HepG2 (cell line): ENCODE measurements around the gene MRPL18. TPM values are rescaled to one million over a fixed set of nuclear protein-coding genes. Genes with fewer than 3 reads are reported as not detected.

Source experiments
- AGO2 ChIP-seq: fragments of 200-400 bp; formaldehyde crosslinking; optimal IDR thresholded peaks from 2 replicates; pipeline ENCODE3; 2017; ENCODE audit warnings: mild to moderate bottlenecking, low read depth, low read length, moderate library complexity
- ARID2 ChIP-seq: sonication (generic); formaldehyde crosslinking; IDR thresholded peaks from 2 replicates; pipeline ENCODE4 v1.8.1; 2022; ENCODE audit warnings: mild to moderate bottlenecking, missing genetic modification reagents, borderline replicate concordance
- ARNT2 ChIP-seq: sonication (generic); formaldehyde crosslinking; IDR thresholded peaks from 2 replicates; pipeline ENCODE4 v1.8.0; 2022; ENCODE audit warnings: mild to moderate bottlenecking, low read depth, missing genetic modification reagents, moderate library complexity
- DZIP1 ChIP-seq: sonication (generic); formaldehyde crosslinking; IDR thresholded peaks from 2 replicates; pipeline ENCODE4 v1.5.0; 2020; ENCODE audit warnings: mild to moderate bottlenecking, missing genetic modification reagents
- HMGXB4 ChIP-seq, 2 experiments: sonication (generic) in 1 of 2; formaldehyde crosslinking in 1 of 2; IDR thresholded peaks; 2 replicates each; pipeline versions ENCODE4 v1.4.0 to v1.6.1; 2018 to 2020; ENCODE audit warnings: missing genetic modification reagents in 2 of 2, borderline replicate concordance in 1 of 2, low read depth in 1 of 2, mild to moderate bottlenecking in 1 of 2, missing biosample characterization in 1 of 2
- NAIF1 ChIP-seq: sonication (generic); formaldehyde crosslinking; IDR thresholded peaks from 2 replicates; pipeline ENCODE4 v1.5.0; 2020; ENCODE audit warnings: mild to moderate bottlenecking, missing genetic modification reagents, borderline replicate concordance
- PCBP1 ChIP-seq: fragments of 200-400 bp; formaldehyde crosslinking; IDR thresholded peaks from 2 replicates; pipeline ENCODE4 v1.6.1; 2017; ENCODE audit warnings: mild to moderate bottlenecking, low read depth, low read length, borderline replicate concordance
- PHF8 ChIP-seq: sonication (generic); formaldehyde crosslinking; IDR thresholded peaks from 2 replicates; pipeline ENCODE4 v1.5.0; 2020; ENCODE audit warnings: missing genetic modification reagents
- SMAD1 ChIP-seq: sonication (generic); formaldehyde crosslinking; IDR thresholded peaks from 2 replicates; pipeline ENCODE4 v1.4.0; 2020; ENCODE audit warnings: missing genetic modification reagents, low read depth, mild to moderate bottlenecking, borderline replicate concordance
- SRSF1 ChIP-seq: fragments of 200-400 bp; formaldehyde crosslinking; optimal IDR thresholded peaks from 2 replicates; pipeline ENCODE3; 2017; ENCODE audit warnings: mild to moderate bottlenecking, low read depth, low read length, moderate library complexity
- ZFP36L1 ChIP-seq: sonication (generic); formaldehyde crosslinking; IDR thresholded peaks from 2 replicates; pipeline ENCODE4 v1.8.0; 2022; ENCODE audit warnings: mild to moderate bottlenecking, missing genetic modification reagents, moderate library complexity
- ZGPAT ChIP-seq: IDR thresholded peaks from 2 replicates; pipeline ENCODE4 v1.6.1; 2016; ENCODE audit warnings: mild to moderate bottlenecking
- ZNF530 ChIP-seq: sonication (generic); formaldehyde crosslinking; IDR thresholded peaks from 2 replicates; pipeline ENCODE4 v1.5.0; 2020; ENCODE audit warnings: low read depth, mild to moderate bottlenecking, missing genetic modification reagents
- ZNF549 ChIP-seq: sonication (generic); formaldehyde crosslinking; IDR thresholded peaks from 2 replicates; pipeline ENCODE4 v1.5.0; 2020; ENCODE audit warnings: missing genetic modification reagents
- ZNF672 ChIP-seq: sonication (generic); formaldehyde crosslinking; IDR thresholded peaks from 2 replicates; pipeline ENCODE4 v1.8.1; 2022; ENCODE audit warnings: missing genetic modification reagents
- polyA plus RNA-seq, 8 experiments: library from polyadenylated mRNA; depleted of rRNA in 3 of 8; stranded (reverse) in 7 of 8; unstranded in 1 of 8; fragments of >200 nt; fragmentation: Illumina TruSeq in 4 of 8; extraction: Trizol in 4 of 8; gene quantifications; 2 replicates each; pipeline versions ENCODE4 v1.2.1 to v1.2.3, GENCODE V29; 2011 to 2016; ENCODE audit warnings: low read depth in 4 of 8, missing spikeins in 1 of 8, mixed read lengths in 1 of 8; ENCODE audit not compliant: insufficient read depth in 1 of 8
- total RNA-seq, 5 experiments: library from RNA; depleted of rRNA; stranded (reverse); fragments of >200 nt; fragmentation: Illumina TruSeq; extraction: Trizol; gene quantifications; 2 replicates each; pipeline ENCODE4 v1.2.3, GENCODE V29; 2016; ENCODE audit warnings: low read depth in 1 of 5
- TF ChIP-seq, protein P1 (sequence below): sonication (generic); IDR thresholded peaks from 2 replicates; pipeline ENCODE4 v1.6.1; 2016; ENCODE audit warnings: low read depth, borderline replicate concordance
- TF ChIP-seq, protein P2 (sequence below): IDR thresholded peaks from 2 replicates; pipeline ENCODE4 v1.6.1; 2018; ENCODE audit warnings: missing genetic modification reagents, mild to moderate bottlenecking, missing compliant biosample characterization
- TF ChIP-seq, protein P3 (sequence below): sonication (generic); formaldehyde crosslinking; IDR thresholded peaks from 2 replicates; pipeline ENCODE4 v1.5.1; 2020; ENCODE audit warnings: missing genetic modification reagents, mild to moderate bottlenecking, borderline replicate concordance

Gene MRPL18
- total and polyA plus RNA-seq, 2 of the 13 experiments (the other 11 are each of a cell fraction or from before 2014, with no cell fraction given) = 85.6 to 176 TPM

- TF ChIP-seq SRSF1 (no peak), ARID2 (peak; percentile 84), ZGPAT (0 out of 2 replicates have a peak, but pooled peaks have one; percentile 4), DZIP1 (CRISPR knock-in tag) (no peak), ZFP36L1 (CRISPR knock-in tag) (peak; percentile 63; the same call in 1 of the 2 replicates), ZNF530 (CRISPR knock-in tag) (0 out of 2 replicates have a peak, but pooled peaks have one; percentile 22), AGO2 (peak; percentile 29), PHF8 (0 out of 2 replicates have a peak, but pooled peaks have one; percentile 10), HMGXB4 (CRISPR knock-in tag; IDR thresholded peaks at IDR 0.05; ENCODE audit: borderline replicate concordance in 1 of 2, low read depth in 1 of 2) (no peak; a peak in 1 of 4 replicates), ZNF549 (CRISPR knock-in tag) (no peak), PCBP1 (no peak), NAIF1 (CRISPR knock-in tag) (no peak; the same call in 1 of the 2 replicates), ARNT2 (CRISPR knock-in tag) (0 out of 2 replicates have a peak, but pooled peaks have one; percentile 34), ZNF672 (CRISPR knock-in tag) (no peak), SMAD1 (CRISPR knock-in tag) (no peak)
- TF ChIP-seq, protein P1, sequence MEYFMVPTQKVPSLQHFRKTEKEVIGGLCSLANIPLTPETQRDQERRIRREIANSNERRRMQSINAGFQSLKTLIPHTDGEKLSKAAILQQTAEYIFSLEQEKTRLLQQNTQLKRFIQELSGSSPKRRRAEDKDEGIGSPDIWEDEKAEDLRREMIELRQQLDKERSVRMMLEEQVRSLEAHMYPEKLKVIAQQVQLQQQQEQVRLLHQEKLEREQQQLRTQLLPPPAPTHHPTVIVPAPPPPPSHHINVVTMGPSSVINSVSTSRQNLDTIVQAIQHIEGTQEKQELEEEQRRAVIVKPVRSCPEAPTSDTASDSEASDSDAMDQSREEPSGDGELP = no peak
- TF ChIP-seq, protein P2, sequence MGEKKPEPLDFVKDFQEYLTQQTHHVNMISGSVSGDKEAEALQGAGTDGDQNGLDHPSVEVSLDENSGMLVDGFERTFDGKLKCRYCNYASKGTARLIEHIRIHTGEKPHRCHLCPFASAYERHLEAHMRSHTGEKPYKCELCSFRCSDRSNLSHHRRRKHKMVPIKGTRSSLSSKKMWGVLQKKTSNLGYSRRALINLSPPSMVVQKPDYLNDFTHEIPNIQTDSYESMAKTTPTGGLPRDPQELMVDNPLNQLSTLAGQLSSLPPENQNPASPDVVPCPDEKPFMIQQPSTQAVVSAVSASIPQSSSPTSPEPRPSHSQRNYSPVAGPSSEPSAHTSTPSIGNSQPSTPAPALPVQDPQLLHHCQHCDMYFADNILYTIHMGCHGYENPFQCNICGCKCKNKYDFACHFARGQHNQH (CRISPR knock-in tag) = peak; percentile 19; the same call in 1 of the 2 replicates
- TF ChIP-seq, protein P3, sequence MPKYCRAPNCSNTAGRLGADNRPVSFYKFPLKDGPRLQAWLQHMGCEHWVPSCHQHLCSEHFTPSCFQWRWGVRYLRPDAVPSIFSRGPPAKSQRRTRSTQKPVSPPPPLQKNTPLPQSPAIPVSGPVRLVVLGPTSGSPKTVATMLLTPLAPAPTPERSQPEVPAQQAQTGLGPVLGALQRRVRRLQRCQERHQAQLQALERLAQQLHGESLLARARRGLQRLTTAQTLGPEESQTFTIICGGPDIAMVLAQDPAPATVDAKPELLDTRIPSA = no peak; the same call in 1 of the 2 replicates
Observed at GRCh38 chr6:159761129-159761872, 29.0 kb upstream of the MRPL18 start (continued).
